Trophoblast cell (in vitro differentiated cells and primary cell): ENCODE measurements around the gene MTNR1B.
A peak's percentile ranks its signal among the peaks of the same experiment; 100 is the strongest.

Source experiments
- DNase-seq, 2 donors: peaks; one replicate each; pipeline ENCODE4 v3.0.0-alpha.2; 2016
- H2AFZ ChIP-seq: 2 replicates; pipeline ENCODE4 v1.6.1; 2013; ENCODE audit warnings: low read length, moderate library complexity, mild to moderate bottlenecking; ENCODE audit not compliant: insufficient read depth, poor library complexity
- H2AK5ac ChIP-seq: 2 replicates; pipeline ENCODE4 v1.6.1; 2013; ENCODE audit warnings: mild to moderate bottlenecking, low read length
- H2BK120ac ChIP-seq: 2 replicates; pipeline ENCODE4 v1.6.1; 2013; ENCODE audit warnings: low read length, mild to moderate bottlenecking, moderate library complexity; ENCODE audit not compliant: insufficient read depth, poor library complexity
- H2BK12ac ChIP-seq: 2 replicates; pipeline ENCODE4 v1.6.1; 2013; ENCODE audit warnings: mild to moderate bottlenecking, low read length, moderate library complexity
- H2BK5ac ChIP-seq: 2 replicates; pipeline ENCODE4 v1.6.1; 2013; ENCODE audit warnings: low read length, low read depth, moderate library complexity, mild to moderate bottlenecking; ENCODE audit not compliant: poor library complexity
- H3K14ac ChIP-seq: 2 replicates; pipeline ENCODE4 v1.6.1; 2013; ENCODE audit warnings: mild to moderate bottlenecking, low read length
- H3K18ac ChIP-seq: 2 replicates; pipeline ENCODE4 v1.6.1; 2013; ENCODE audit warnings: mild to moderate bottlenecking, low read length
- H3K23ac ChIP-seq: 2 replicates; pipeline ENCODE4 v1.6.1; 2013; ENCODE audit warnings: low read length
- H3K27ac ChIP-seq: 2 replicates; pipeline ENCODE4 v1.5.1; 2013; ENCODE audit warnings: low read depth, mild to moderate bottlenecking, inconsistent platforms, low read length, moderate library complexity
- H3K27me3 ChIP-seq: 2 replicates; pipeline ENCODE4 v1.6.1; 2013; ENCODE audit warnings: inconsistent platforms, mild to moderate bottlenecking, low read length, moderate library complexity; ENCODE audit not compliant: insufficient read depth
- H3K36me3 ChIP-seq, 2 experiments: 1 replicate in 1 of 2; 2 replicates in 1 of 2; pipeline ENCODE4 v1.6.1; 2013; ENCODE audit warnings: low read length in 2 of 2, mild to moderate bottlenecking in 2 of 2, moderate library complexity in 1 of 2; ENCODE audit not compliant: insufficient read depth in 2 of 2, control insufficient read depth in 1 of 2
- H3K4ac ChIP-seq: 2 replicates; pipeline ENCODE4 v1.6.1; 2013; ENCODE audit warnings: low read depth, mild to moderate bottlenecking, low read length, moderate library complexity
- H3K4me1 ChIP-seq, 2 experiments: 1 replicate in 1 of 2; 2 replicates in 1 of 2; pipeline ENCODE4 v1.6.1; 2013; ENCODE audit warnings: low read length in 2 of 2, mild to moderate bottlenecking in 2 of 2, moderate library complexity in 1 of 2; ENCODE audit not compliant: insufficient read depth in 2 of 2, control insufficient read depth in 1 of 2
- H3K4me2 ChIP-seq: 2 replicates; pipeline ENCODE4 v1.6.1; 2013; ENCODE audit warnings: inconsistent platforms, mild to moderate bottlenecking, low read length, moderate library complexity
- H3K4me3 ChIP-seq: 2 replicates; pipeline ENCODE4 v1.5.1; 2013; ENCODE audit warnings: mild to moderate bottlenecking, low read depth, low read length, inconsistent platforms
- H3K79me1 ChIP-seq: one replicate; pipeline ENCODE4 v1.6.1; 2013; ENCODE audit warnings: low read length
- H3K79me2 ChIP-seq: 2 replicates; pipeline ENCODE4 v1.6.1; 2013; ENCODE audit warnings: low read length, mild to moderate bottlenecking; ENCODE audit not compliant: control insufficient read depth, insufficient read depth, poor library complexity
- H3K9ac ChIP-seq: 2 replicates; pipeline ENCODE4 v1.6.1; 2013; ENCODE audit warnings: mild to moderate bottlenecking, low read length
- H3K9me3 ChIP-seq: 2 replicates; pipeline ENCODE4 v1.6.1; 2013; ENCODE audit warnings: low read depth, mild to moderate bottlenecking, control low read depth, inconsistent platforms, low read length; ENCODE audit not compliant: insufficient read depth
- H4K12ac ChIP-seq: 2 replicates; pipeline ENCODE4 v1.6.1; 2013; ENCODE audit warnings: low read depth, mild to moderate bottlenecking, low read length, moderate library complexity
- H4K8ac ChIP-seq: 2 replicates; pipeline ENCODE4 v1.6.1; 2013; ENCODE audit warnings: low read depth, mild to moderate bottlenecking, low read length, moderate library complexity
- H4K91ac ChIP-seq: one replicate; pipeline ENCODE4 v1.6.1; 2013; ENCODE audit warnings: low read depth, mild to moderate bottlenecking, low read length, moderate library complexity
- WGBS: extraction: QIAGEN DNeasy Blood & Tissue Kit; methylation state at CpG from one replicate; pipeline ENCODE4 v1.1.7; 2013; ENCODE audit warnings: missing lambda C conversion rate; ENCODE audit not compliant: insufficient read length, insufficient coverage; ENCODE audit errors: extremely low coverage; 5-methylcytosine and 5-hydroxymethylcytosine counted together

Gene MTNR1B

GRCh38 chr11:93024369-93024768, 54.9 kb downstream of the MTNR1B start:
- no peak overlapping the region for H3K27ac ChIP-seq
- no peak overlapping the region for H3K4me3 ChIP-seq
- no peak overlapping the region for H2BK120ac ChIP-seq
- H4K91ac ChIP-seq: no peak overlapping the region
- H2BK12ac ChIP-seq: no peak overlapping the region
- no peaks in the 10 kb centered on the region for H3K36me3 ChIP-seq
- no peak overlapping the region for H3K18ac ChIP-seq
- H3K23ac ChIP-seq: no peak overlapping the region
- H2AFZ ChIP-seq: no peak overlapping the region
- DNase-seq: no peak
- H2BK5ac ChIP-seq: no peak overlapping the region
- WGBS: no CpG with 5 or more reads among the region's 1 CpG
- no peak overlapping the region for H3K4ac ChIP-seq
- peaks cover 0 to 2% of the 10 kb centered on the region in 2 experiments for H3K4me1 ChIP-seq
- H3K79me2 ChIP-seq: no peaks in the 10 kb centered on the region
- no peak overlapping the region for H4K12ac ChIP-seq
- no peaks in the 10 kb centered on the region for H3K27me3 ChIP-seq
- H4K8ac ChIP-seq: no peak overlapping the region
- no peak overlapping the region for H3K4me2 ChIP-seq
- H2AK5ac ChIP-seq: no peak overlapping the region
- H3K14ac ChIP-seq: no peak overlapping the region
- H3K9me3 ChIP-seq: no peaks in the 10 kb centered on the region
- peaks cover 2% of the 10 kb centered on the region for H3K79me1 ChIP-seq
- no peak overlapping the region for H3K9ac ChIP-seq

- no CpG with 5 or more reads among the region's 3 CpGs for WGBS
- Histone ChIP-seq H3K4me3 (no peak overlapping the region), H3K18ac (no peak overlapping the region), H3K4me1 (no peaks in the 10 kb centered on the region), H4K8ac (no peak overlapping the region), H2AFZ (no peak overlapping the region), H3K4me2 (no peak overlapping the region), H3K23ac (no peak overlapping the region), H2BK120ac (no peak overlapping the region), H3K9ac (no peak overlapping the region), H3K79me1 (no peaks in the 10 kb centered on the region), H3K36me3 (no peaks in the 10 kb centered on the region), H3K27me3 (no peaks in the 10 kb centered on the region), H3K79me2 (no peaks in the 10 kb centered on the region), H3K14ac (no peak overlapping the region), H4K91ac (no peak overlapping the region), H3K9me3 (no peaks in the 10 kb centered on the region), H2BK5ac (no peak overlapping the region), H4K12ac (no peak overlapping the region), H2BK12ac (no peak overlapping the region), H3K4ac (no peak overlapping the region), H2AK5ac (no peak overlapping the region), H3K27ac (no peak overlapping the region)
- DNase-seq: no peak
These were observed 56.3 kb downstream of the MTNR1B start for GRCh38 chr11:93025558-93026255.

- Histone ChIP-seq H3K4me3 (no peak overlapping the region), H4K12ac (no peak overlapping the region)
These were observed 59.6 kb downstream of the MTNR1B start for GRCh38 chr11:93028960-93029522.

GRCh38 chr11:93031386-93031785, 61.9 kb downstream of the MTNR1B start:
- H3K27me3 ChIP-seq: no peaks in the 10 kb centered on the region
- H2AFZ ChIP-seq: no peak overlapping the region
- no peaks in the 10 kb centered on the region for H3K9me3 ChIP-seq
- H2BK120ac ChIP-seq: no peak overlapping the region
- H3K9ac ChIP-seq: no peak overlapping the region
- no peaks in the 10 kb centered on the region for H3K79me1 ChIP-seq
- peak; percentile 2 to 31 for DNase-seq
- H3K4ac ChIP-seq: no peak overlapping the region
- H4K91ac ChIP-seq: no peak overlapping the region
- no peak overlapping the region for H2BK5ac ChIP-seq
- no peaks in the 10 kb centered on the region for H3K79me2 ChIP-seq
- no peaks in the 10 kb centered on the region for H3K4me1 ChIP-seq
- no peak overlapping the region for H2AK5ac ChIP-seq
- H3K4me2 ChIP-seq: no peak overlapping the region
- H4K12ac ChIP-seq: no peak overlapping the region
- no peak overlapping the region for H3K27ac ChIP-seq
- H3K18ac ChIP-seq: no peak overlapping the region
- no peaks in the 10 kb centered on the region for H3K36me3 ChIP-seq
- WGBS: no CpG with 5 or more reads among the region's 8 CpGs
- H2BK12ac ChIP-seq: no peak overlapping the region
- no peak overlapping the region for H3K23ac ChIP-seq
- no peak overlapping the region for H4K8ac ChIP-seq
- H3K14ac ChIP-seq: no peak overlapping the region
- H3K4me3 ChIP-seq: no peak overlapping the region

More at GRCh38 chr11:93028960-93029522, 59.6 kb downstream of the MTNR1B start:
- Histone ChIP-seq H2AK5ac (no peak overlapping the region), H3K9me3 (no peaks in the 10 kb centered on the region), H3K9ac (no peak overlapping the region), H2BK12ac (no peak overlapping the region), H4K8ac (no peak overlapping the region), H3K4me2 (no peak overlapping the region), H3K27ac (no peak overlapping the region), H3K4me1 (no peaks in the 10 kb centered on the region), H3K14ac (no peak overlapping the region), H3K27me3 (no peaks in the 10 kb centered on the region), H2BK5ac (no peak overlapping the region), H3K79me1 (no peaks in the 10 kb centered on the region), H3K79me2 (no peaks in the 10 kb centered on the region), H3K4ac (no peak overlapping the region), H2BK120ac (no peak overlapping the region), H3K18ac (no peak overlapping the region), H3K23ac (no peak overlapping the region), H4K91ac (no peak overlapping the region), H2AFZ (no peak overlapping the region), H3K36me3 (no peaks in the 10 kb centered on the region)
- no CpG with 5 or more reads among the region's 6 CpGs for WGBS
- no peak for DNase-seq
